HG03175 (cell line): ENCODE measurements around the gene NKG7.
A peak's percentile ranks its signal among the peaks of the same experiment; 100 is the strongest.

Experiments used
- ATAC-seq: cut with Tn5 transposase; IDR thresholded peaks from one replicate; pipeline ENCODE4 v1.9.1; 2021; ENCODE audit warnings: mild to moderate bottlenecking, moderate library complexity; ENCODE audit not compliant: unreplicated experiment

NKG7 gene

DNA sequence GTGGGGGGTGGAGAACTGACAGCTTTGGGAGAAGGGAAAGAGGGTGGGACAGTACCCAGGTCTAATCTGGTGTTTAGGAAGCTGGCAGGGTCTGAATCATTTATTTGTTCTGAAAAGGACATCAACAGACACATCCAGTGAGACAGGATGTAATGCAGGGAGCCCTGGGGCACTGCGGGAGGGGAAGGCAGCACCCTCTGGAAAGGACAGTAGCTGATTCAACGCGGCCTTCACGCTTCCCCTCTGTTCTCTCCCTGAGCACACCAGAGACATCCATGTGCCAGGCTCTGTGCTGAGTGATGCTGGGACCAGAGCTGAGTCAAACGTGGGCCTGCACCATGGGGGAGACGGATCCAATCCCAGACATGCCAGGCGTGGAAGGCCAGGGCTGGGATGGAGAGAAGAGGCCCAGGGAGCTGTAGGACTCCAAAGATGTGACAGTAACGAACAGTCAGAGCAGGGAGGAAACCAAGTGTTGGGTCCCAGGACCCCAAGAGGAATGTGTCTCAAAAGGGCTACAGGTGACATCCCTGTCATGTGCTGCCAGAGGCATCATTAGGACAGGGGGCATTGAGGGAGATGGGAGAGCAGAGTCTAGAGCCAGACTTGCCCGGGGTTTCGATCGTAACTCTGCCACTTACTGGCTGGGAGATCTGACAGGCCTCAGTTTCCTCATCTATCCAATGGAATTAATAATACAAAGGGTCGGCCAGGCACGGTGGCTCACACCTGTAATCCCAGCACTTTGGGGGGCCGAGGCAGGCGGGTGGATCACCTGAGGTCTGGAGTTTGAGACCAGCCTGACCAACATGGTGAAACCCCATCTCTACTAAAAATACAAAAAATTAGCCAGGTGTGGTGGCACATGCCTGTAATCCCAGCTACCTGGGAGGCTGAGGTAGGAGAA lies 8.0 kb downstream of the NKG7 start:
- ATAC-seq = no peak

- ATAC-seq = no peak
These were observed 11.2 kb downstream of the NKG7 start for GRCh38 chr19:51361239-51361638.

DNA sequence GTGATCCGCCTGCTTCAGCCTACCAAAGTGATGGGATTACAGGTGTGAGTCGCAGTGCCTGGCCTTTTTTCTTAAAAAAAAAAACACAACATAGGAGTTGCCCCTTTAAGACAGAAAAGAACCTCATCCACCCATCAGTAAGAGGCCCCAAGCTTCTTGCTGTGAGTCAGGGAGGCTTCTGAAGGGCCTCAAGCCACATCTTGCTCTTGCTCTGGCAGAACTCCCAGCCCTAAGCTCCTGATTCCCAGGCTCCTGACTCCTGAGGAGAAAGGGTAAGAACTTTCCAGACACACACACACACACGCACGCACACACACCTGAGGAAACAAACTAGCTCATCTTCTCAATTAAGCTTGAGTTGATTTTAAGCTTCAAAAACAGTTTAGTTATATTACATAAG lies 13.2 kb downstream of the NKG7 start:
- no peak for ATAC-seq

- no peak for ATAC-seq
These were observed 14.5 kb downstream of the NKG7 start for GRCh38 chr19:51357952-51358351.

- ATAC-seq = no peak
These were observed 16.2 kb downstream of the NKG7 start for GRCh38 chr19:51356159-51356801.

- no peak for ATAC-seq
These were observed 17.7 kb downstream of the NKG7 start for GRCh38 chr19:51354742-51355148.

DNA sequence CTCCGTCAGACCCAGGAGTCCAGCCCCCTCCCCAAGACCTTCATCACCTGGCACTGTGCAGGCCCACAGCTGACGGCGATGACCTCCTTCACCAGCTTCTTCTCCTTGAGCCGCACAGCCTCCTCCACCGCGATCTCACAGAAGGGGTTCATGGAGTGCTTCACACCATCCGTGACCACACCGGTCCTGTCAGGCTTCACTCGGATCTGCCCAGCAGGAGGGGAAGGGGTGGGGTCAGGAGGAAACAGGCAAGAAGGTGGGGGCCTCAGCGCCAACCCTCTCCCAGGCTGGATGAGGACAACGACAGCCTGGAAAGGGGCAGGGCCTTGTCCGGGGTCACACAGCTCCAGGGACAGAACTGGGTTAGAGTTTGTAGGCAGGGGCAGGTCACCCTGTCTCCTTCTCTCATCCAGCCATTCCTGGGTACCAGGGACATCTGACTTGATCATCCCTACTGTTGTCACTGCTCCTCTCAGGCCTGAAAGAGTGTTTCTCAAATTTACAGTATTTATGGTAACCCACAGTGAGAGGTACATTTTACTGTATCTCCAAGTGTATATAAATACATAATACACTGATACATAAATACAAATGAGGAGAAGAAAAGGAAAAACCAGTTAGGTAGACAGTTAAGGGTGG lies 18.2 kb downstream of the NKG7 start:
- no peak for ATAC-seq

DNA sequence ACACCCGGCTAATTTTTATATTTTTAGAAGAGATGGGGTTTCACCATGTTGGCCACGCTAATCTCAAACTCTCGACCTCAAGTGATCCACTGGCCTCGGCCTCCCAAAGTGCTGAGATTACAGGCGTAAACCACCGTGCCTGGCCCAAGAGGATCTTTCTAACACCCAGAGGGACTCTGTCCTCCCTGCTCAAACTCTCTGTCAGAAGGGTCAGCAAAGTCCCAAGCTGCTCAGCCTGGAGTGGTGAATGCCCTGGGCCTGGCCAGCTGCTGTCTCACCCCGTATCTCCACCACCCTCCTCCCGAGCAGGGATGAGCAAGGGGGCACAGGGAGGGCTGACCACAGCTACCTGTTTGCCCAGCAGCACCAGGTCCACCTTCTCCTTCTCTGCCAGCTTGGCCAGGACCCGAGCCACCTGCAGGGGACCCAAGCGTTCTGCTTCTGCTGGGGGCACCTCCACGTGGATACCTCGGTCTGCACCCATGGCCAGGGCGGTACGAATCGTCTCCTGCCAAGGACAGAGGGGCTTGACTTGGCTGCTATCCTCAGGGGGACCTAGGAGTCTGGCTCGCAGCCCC lies 19.6 kb downstream of the NKG7 start:
- no peak for ATAC-seq

DNA sequence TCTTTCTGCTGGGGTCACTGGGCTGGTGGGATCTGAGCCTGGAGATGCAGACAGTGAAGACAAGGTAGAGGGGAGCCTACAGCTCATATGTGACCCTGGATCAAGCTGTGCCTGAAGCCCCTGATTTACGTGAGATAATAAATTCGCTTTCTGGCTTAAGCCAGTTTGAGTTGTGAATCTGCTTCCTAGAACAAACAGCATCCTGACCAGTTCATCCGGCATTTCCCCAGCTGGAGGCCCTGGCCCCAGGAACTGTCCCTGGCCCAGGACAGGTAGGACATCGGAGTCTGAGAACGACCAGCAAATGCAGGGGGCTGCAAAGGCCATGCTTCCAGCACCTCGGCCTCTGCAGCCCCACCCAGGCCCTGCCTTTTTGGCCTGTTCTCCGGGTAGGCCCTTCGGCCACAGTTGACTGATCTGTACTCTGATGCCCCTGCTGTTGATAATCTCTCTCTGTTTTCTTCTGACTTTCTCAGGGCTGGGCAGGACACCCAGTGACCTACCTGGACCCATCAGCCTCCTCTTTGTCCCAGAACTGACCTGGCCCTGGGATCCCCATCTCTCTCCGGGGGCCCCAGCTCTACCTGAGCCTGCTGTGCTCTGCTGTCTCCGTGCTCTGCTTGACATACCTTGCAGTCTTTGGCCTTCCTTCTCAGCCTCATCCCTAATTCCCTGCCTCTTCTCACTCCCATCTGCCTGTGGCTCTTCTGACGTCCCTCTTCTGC lies 21.0 kb downstream of the NKG7 start:
- ATAC-seq = no peak

- no peak for ATAC-seq
These were observed 25.1 kb downstream of the NKG7 start for GRCh38 chr19:51347209-51347928.

- no peak for ATAC-seq
These were observed 25.7 kb downstream of the NKG7 start for GRCh38 chr19:51346742-51347141.

DNA sequence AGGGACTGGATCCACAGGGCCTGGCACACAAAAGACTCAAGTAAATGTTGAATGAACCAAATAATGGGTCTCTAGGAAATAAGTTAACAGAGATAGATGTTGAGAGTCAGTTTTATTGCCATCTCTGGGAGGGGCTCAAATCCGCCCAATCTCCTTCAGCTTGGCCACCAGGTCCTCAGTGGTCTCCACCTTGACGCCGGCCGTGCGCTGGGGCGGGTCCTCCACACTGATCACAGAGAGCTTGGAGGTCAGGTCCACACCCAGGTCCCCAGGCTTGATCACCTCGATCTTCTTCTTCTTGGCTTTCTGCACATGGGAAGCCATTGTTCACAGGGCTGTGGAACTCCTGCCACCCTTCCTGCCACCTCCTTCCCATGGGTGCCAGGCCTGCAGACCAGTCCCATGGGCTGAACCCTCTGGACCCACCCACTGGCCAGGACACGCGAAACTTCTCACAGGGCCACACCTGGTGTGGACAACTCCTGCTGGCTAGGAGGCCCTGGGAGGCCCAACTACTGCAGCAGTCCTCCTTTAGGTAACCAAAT lies 27.3 kb downstream of the NKG7 start:
- ATAC-seq = no peak

DNA sequence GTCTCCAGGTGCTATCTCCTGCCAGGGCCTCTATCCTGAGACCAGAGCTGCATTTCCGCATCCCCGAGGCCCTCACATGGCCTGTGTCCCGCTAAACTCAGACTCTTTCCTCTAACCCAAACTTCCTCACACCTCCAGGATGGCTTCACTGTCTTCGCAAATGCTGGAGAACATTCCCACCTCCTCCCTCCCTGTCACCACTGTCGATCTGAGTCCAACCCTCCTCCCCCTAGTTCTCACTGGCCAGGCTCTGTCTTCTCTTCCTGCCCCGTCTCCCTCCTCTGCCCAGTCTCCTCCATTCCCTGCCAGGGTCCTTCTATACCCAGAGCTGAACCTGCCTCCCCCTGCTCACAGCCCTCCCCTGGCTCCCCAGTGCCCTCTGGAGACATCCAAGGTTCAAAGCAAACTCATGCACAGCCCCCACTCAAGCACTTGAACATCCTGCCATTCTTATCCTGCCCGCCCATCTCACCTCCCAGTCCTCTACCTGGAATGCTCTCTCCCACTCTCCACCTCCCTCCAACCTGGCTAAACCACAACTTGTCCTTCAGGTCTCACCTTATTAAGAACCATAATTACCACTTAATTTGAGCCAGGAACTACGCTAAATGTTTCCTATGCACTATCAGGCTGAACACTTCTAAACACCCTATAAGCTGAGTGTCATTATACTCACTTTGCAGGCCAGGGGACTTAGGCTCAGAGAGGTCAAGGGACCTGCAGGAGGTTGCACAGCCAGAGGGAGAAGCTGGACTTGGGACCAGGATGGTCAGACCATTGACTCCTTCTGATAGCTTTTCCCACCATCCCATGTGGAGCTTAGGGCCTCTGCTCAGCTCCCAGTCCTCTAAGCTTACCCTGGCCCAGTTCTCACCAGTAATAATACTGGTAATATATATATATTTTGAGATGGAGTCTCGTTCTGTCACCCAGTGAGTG lies 29.6 kb downstream of the NKG7 start:
- ATAC-seq = no peak

DNA sequence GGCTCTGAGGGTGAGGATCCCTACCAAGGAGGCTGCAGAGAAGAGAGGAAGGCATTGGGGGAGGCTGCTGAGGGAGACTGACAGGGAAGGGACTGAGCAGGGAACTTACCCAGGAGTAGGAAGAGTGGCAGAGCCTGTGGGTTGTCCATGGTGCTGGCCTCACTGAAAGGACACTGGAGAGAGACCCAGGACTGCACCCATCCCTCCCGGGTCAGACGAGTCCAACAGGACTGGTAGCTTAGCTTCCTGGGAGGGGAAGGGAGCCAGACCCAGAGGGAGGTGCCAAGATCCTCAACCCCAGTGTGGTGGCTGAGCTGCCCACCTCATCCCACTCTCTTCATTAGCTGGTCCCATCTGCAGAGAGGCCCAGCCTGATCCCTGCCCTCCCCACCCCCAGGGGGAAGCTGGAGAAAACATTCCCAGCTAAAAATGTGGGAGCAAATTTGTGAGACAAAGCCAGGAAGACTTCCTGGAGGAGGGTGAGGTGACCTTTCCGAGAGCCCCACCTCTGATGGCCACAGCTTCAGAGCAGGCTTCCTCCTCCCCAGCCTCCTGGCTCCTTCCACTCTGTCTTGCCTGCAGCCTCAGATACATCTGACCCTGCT lies 30.4 kb downstream of the NKG7 start, which contains the start of gene VSIG10L:
Gene VSIG10L (minus strand): TSS at position 164 of the 605 bp plus-strand sequence. CDS start 15 bp downstream, at position 149.
- no peak for ATAC-seq

DNA sequence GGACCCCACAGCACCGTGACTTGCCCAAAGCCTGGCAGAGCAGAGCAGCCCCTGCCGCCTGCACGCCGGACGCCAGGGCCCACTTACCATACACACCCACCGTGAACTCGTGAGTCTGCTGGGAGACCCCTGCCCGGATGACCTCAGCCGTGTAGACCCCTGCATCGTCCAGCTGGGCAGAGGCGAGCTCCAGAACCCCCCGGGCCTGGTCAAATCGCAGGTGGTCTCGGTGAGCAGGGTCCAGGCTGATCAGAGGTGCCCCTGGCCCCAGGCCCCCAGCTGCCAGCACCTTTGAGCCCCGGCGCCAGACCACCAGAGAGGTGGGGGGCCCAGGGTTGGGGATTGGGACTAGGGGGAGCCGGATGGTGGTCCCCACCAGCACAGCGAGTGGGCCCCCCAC lies 31.4 kb downstream of the NKG7 start:
- no peak for ATAC-seq

DNA sequence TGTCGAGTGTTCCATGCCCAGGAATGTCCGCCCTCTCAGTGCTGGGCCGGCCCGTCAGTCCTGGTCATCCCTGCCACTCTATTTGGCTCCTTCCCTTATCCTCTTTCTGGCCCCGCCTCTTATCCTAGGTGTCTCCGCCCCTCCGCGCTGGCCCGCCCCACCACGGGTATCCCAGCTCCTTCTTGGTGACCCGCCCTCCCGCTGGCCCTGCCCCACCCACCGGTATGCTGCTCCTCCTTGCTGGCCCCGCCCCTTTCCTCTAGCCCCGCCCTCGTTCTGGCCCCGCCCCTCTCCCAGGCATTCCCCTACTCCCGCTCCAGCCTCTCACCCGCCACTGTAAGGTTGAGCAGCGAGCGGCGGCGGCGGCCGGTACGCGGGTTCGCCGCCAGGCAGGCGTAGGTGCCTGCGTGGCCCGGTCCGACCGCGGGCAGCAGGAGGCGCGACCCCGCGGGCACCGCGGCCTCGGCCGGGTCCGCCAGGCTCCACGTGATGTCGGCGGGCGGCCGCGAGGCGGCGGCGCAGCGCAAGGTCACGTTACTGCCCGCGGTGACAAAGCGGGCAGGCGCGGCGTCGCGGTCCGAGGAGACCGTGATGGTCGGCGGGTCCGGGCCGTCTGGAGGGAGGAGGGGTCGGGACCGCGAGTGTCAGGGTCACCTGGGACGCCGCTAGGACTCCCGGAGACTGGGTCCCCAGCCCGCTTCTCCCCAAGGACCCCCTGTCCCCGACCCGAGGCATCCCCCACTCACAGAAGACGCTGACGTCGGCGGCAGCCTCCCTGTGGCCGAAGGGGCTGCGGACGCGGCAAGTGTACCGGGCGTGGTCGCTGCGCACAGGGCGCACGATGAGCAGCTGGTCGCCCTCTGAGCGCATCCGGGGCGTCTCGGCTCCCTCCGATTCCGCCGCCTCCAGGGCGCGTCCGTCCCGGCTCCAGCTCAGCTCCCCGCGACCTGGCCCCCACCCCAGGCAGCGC lies 32.5 kb downstream of the NKG7 start:
- ATAC-seq = peak; percentile 42

- ATAC-seq = no peak
These were observed 33.2 kb downstream of the NKG7 start for GRCh38 chr19:51339313-51339686.
